ENCODE data around the gene PSMD4. TPM values are rescaled to one million over a fixed set of nuclear protein-coding genes. Genes with fewer than 3 reads are reported as not detected.

The PSMD4 gene
- polyA plus RNA-seq, 1 donor (not counting 4 experiments of a cell fraction or from before 2014, with no cell fraction given) = 219 TPM

DNA sequence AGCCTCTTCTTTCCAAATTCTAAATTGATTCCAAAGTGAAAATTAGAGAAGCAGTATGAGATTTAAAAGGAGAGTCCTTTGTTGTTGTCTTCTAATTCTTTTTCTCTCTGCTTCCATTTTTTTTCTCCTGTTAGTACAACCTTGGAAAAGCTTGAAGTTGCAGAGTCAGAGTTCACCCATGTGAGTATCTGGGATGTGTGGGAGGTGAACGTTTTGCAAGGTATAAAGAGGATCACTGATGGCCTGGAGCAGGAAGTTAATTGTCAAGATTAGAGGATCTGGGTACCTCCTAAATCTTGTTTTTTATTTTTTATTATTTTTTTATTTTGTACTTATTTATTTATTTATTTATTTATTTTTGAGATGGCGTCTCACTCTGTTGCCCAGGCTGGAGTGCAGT, 7.7 kb upstream of the PSMD4 start:
- Histone ChIP-seq H3K4me3 (ENCODE audit: control insufficient read depth in 2 of 3, extremely low read depth in 1 of 3, insufficient read depth in 2 of 3, low read depth in 1 of 3, low read length in 3 of 3) (no peak overlapping the region), H3K9ac (ENCODE audit: control insufficient read depth, extremely low read depth, insufficient read depth, low read length) (no peak overlapping the region), H3K9me3 (ENCODE audit: control insufficient read depth, low read depth, low read length) (no peaks in the 10 kb centered on the region), H3K9me1 (ENCODE audit: control insufficient read depth, extremely low read depth, insufficient read depth, low read length) (no peaks in the 10 kb centered on the region), H3K27ac (ENCODE audit: control insufficient read depth, insufficient read depth, low read length) (no peak overlapping the region), H3K4me1 (ENCODE audit: control insufficient read depth, extremely low read depth, insufficient read depth, low read length) (no peaks in the 10 kb centered on the region), H3K36me3 (ENCODE audit: control insufficient read depth in 2 of 2, extremely low read depth in 1 of 2, insufficient read depth in 2 of 2, low read length in 2 of 2) (peaks cover 40% of the 10 kb centered on the region in 2 experiments), H4K20me1 (ENCODE audit: control insufficient read depth, extremely low read depth, insufficient read depth, low read length) (no peaks in the 10 kb centered on the region), H3K79me2 (ENCODE audit: control insufficient read depth, insufficient read depth, low read length) (no peaks in the 10 kb centered on the region), H2AFZ (ENCODE audit: control insufficient read depth, low read length) (no peak overlapping the region), H3K4me2 (ENCODE audit: control insufficient read depth, extremely low read depth, insufficient read depth, low read depth, low read length) (no peak overlapping the region), H3K27me3 (ENCODE audit: control insufficient read depth, extremely low read depth, insufficient read depth, low read length) (no peaks in the 10 kb centered on the region)
- dilution Hi-C loops (cut with MboI; ENCODE audit: extremely low pct_ligation_motif_present, low sequenced_read_pairs) = no loop called here
- DNase-seq (ENCODE audit: low read depth, low spot score) (no peak), FAIRE-seq (no peak)
- TF ChIP-seq EZH2 (IDR thresholded peaks at IDR 0.05; ENCODE audit: low read length) (no peak), CTCF (optimal IDR thresholded peaks at IDR 0.05 in 1 of 3, IDR thresholded peaks at IDR 0.05 in 1 of 3, conservative IDR thresholded peaks at IDR 0.05 in 1 of 3; ENCODE audit: extremely low read depth in 1 of 3, insufficient read depth in 2 of 3, low read length in 3 of 3) (no peak)

GRCh38 chr1:151251656-151252470, 2.7 kb upstream of the PSMD4 start:
- peaks cover 22% of the 10 kb centered on the region for H3K79me2 ChIP-seq (ENCODE audit: control insufficient read depth, insufficient read depth, low read length)
- no peak overlapping the region for H3K9ac ChIP-seq (ENCODE audit: control insufficient read depth, extremely low read depth, insufficient read depth, low read length)
- FAIRE-seq (no peak), DNase-seq (ENCODE audit: low read depth, low spot score) (peak; percentile 53)
- no peaks in the 10 kb centered on the region for H4K20me1 ChIP-seq (ENCODE audit: control insufficient read depth, extremely low read depth, insufficient read depth, low read length)
- H3K4me1 ChIP-seq (ENCODE audit: control insufficient read depth, extremely low read depth, insufficient read depth, low read length) = peaks cover 6% of the 10 kb centered on the region
- no peaks in the 10 kb centered on the region for H3K9me1 ChIP-seq (ENCODE audit: control insufficient read depth, extremely low read depth, insufficient read depth, low read length)
- no peak overlapping the region for H3K4me2 ChIP-seq (ENCODE audit: control insufficient read depth, extremely low read depth, insufficient read depth, low read depth, low read length)
- H3K4me3 ChIP-seq (ENCODE audit: control insufficient read depth in 2 of 3, extremely low read depth in 1 of 3, insufficient read depth in 2 of 3, low read depth in 1 of 3, low read length in 3 of 3) = no peak overlapping the region
- TF ChIP-seq EZH2 (IDR thresholded peaks at IDR 0.05; ENCODE audit: low read length) (no peak), CTCF (optimal IDR thresholded peaks at IDR 0.05 in 1 of 3, IDR thresholded peaks at IDR 0.05 in 1 of 3, conservative IDR thresholded peaks at IDR 0.05 in 1 of 3; ENCODE audit: extremely low read depth in 1 of 3, insufficient read depth in 2 of 3, low read length in 3 of 3) (peak; percentile 57 to 88 (median 63))
- H3K36me3 ChIP-seq (ENCODE audit: control insufficient read depth in 2 of 2, extremely low read depth in 1 of 2, insufficient read depth in 2 of 2, low read length in 2 of 2) = peaks cover 11 to 15% of the 10 kb centered on the region in 2 experiments
- dilution Hi-C loops (cut with MboI; ENCODE audit: extremely low pct_ligation_motif_present, low sequenced_read_pairs) = no loop called here
- H3K27ac ChIP-seq (ENCODE audit: control insufficient read depth, insufficient read depth, low read length) = no peak overlapping the region
- H3K27me3 ChIP-seq (ENCODE audit: control insufficient read depth, extremely low read depth, insufficient read depth, low read length) = no peaks in the 10 kb centered on the region
- no peak overlapping the region for H2AFZ ChIP-seq (ENCODE audit: control insufficient read depth, low read length)
- H3K9me3 ChIP-seq (ENCODE audit: control insufficient read depth, low read depth, low read length) = no peaks in the 10 kb centered on the region
